Muscle layer of duodenum (tissue), 2 donors: Measurements from ENCODE around the gene SMTN.
A peak's percentile ranks its signal among the peaks of the same experiment; 100 is the strongest.
"Not testable (repeated sequence)": the region's sequence is repeated elsewhere in the genome, so short reads cannot be mapped to it uniquely, and the experiment has no call there.

Experiments
- H3K27ac ChIP-seq: one replicate; pipeline ENCODE4 v1.7.0; 2013; ENCODE audit warnings: mild to moderate bottlenecking, low read length
- H3K27me3 ChIP-seq: one replicate; pipeline ENCODE4 v1.7.0; 2013; ENCODE audit warnings: low read depth, mild to moderate bottlenecking, control low read depth, low read length
- H3K36me3 ChIP-seq, 2 donors: one replicate each; pipeline ENCODE4 v1.7.0; 2013; ENCODE audit warnings: low read length in 2 of 2, control low read depth in 1 of 2, mild to moderate bottlenecking in 1 of 2; ENCODE audit not compliant: insufficient read depth in 2 of 2, control insufficient read depth in 1 of 2
- H3K4me1 ChIP-seq, 2 donors: one replicate each; pipeline ENCODE4 v1.7.0; 2013; ENCODE audit warnings: low read length in 2 of 2, mild to moderate bottlenecking in 2 of 2, control low read depth in 1 of 2, moderate library complexity in 1 of 2; ENCODE audit not compliant: insufficient read depth in 2 of 2, control insufficient read depth in 1 of 2
- H3K4me3 ChIP-seq, 2 donors: one replicate each; pipeline ENCODE4 v1.7.0; 2013; ENCODE audit warnings: low read length in 2 of 2, low read depth in 1 of 2, mild to moderate bottlenecking in 1 of 2
- H3K9me3 ChIP-seq, 2 donors: one replicate each; pipeline ENCODE4 v1.7.0; 2013; ENCODE audit warnings: low read length in 2 of 2, control low read depth in 1 of 2, mild to moderate bottlenecking in 1 of 2; ENCODE audit not compliant: control insufficient read depth in 1 of 2
- donor health status: healthy.

Gene SMTN

DNA sequence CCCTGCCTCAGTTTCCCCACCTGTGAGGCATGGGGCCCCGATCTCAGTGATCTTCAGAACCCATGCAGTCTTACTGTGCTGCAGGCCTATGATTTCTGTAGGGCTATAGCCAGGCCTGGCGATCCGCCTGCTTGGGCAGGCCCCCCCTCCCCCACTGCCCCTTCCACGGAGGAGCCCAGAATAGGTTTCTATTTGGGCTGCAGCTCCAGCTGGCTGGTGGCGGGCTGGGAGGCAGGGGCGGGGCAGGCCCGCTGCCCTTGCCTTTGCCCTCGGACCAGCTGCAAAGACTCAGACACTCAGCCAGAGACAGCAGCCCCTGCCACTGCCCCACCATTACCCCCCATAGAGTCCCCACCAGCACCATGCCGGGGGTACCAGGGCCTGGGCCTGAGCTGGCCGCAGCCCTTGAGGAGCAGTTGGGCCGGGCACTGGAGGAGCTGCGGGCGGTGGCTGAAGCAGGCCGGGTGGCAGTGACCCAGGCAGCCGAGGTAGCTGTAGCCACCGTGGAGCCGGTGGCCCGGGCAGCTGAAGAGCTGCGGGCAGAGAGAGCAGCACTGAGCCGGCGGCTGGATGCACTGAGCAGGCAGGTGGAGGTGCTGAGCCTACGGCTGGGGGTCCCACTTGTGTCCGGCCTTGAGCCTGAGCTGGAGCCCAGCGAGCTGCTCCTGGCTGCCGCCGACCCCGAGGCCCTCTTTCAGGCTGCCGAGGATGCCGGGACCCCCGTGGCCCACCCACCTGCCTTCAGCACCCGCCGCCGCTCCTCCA lies 12.2 kb downstream of the SMTN start:
- Histone ChIP-seq H3K9me3 (no peaks in the 10 kb centered on the region), H3K36me3 (peaks cover 55 to 68% of the 10 kb centered on the region in 2 donors)

DNA sequence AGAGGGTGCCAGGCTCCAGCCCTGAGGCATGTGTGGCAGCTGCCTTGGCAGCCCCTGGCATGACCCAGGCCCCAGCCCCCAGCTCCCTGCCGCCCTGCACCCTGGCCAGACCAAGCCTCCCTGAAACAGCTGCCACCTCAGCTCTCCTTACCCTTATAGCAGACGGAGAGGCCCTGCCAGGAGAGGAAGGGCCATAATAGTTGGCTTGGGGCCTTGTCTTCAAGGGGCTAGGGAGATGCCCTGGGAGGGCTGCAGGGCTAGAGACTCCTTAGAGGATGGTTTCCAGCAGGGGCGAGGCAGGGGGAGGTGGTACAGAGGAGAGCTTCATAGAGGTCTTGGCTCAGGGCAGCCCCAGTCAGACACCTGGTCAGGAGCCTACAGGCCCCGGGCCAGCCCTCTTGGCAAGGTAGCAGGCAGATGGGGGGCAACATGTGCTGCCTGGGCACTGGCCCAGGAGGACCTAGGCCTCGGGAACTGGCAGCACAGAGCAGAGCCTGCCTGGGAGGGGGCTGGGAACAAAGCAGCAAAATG lies 13.0 kb downstream of the SMTN start:
- H3K4me3 ChIP-seq, result peak overlapping the region; percentile 11 to 77
- peaks cover 52 to 65% of the 10 kb centered on the region in 2 donors for H3K36me3 ChIP-seq
- H3K27ac ChIP-seq, result no peak overlapping the region
- peaks cover under 1 to 69% of the 10 kb centered on the region in 2 donors for H3K4me1 ChIP-seq
- H3K27me3 ChIP-seq, result no peaks in the 10 kb centered on the region
- no peaks in the 10 kb centered on the region for H3K9me3 ChIP-seq

More for the DNA sequence above, 12.2 kb downstream of the SMTN start:
- Histone ChIP-seq H3K4me3 (peak overlapping the region; percentile 39 to 77), H3K4me1 (peaks cover 0 to 67% of the 10 kb centered on the region in 2 donors), H3K27me3 (no peaks in the 10 kb centered on the region), H3K27ac (peak overlapping the region; percentile 45)

- Histone ChIP-seq H3K27ac (no peak overlapping the region), H3K36me3 (peaks cover 52 to 72% of the 10 kb centered on the region in 2 donors), H3K27me3 (no peaks in the 10 kb centered on the region), H3K9me3 (no peaks in the 10 kb centered on the region), H3K4me1 (peaks cover 3 to 71% of the 10 kb centered on the region in 2 donors), H3K4me3 (peak overlapping the region in 1 of 2 donors; percentile 77)
Measured at GRCh38 chr22:31094741-31095140, 13.6 kb downstream of the SMTN start.

DNA sequence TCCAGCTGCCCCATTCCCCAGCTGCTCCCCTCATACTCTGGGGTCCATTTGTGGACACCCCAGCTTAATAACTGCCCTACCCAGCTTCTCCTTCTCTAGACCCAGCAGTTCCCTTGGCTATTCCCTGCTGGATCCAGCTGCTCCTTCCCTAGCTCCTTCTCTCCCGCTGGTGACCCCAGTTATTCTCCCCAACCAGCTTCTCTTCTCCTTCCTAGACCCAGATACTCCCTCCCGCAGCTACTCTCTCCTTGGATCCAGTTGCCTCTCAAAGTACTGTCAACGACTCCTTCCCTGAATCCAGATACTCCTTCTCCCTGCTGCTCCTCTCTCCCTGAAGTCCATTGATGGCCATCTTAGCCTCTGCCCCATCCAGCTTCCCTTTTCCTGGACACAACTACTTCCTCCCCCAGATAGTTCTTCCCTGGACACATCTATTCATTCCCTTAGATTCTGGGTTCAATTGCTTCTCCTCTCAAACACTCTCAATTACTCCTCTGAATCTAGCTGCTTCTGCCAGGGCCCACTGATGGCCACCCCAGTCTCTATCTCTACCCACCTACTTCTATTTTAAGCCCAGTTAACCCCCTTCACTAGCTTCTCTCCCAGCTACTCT lies 14.6 kb downstream of the SMTN start:
- Histone ChIP-seq H3K4me3 (peak overlapping the region in 1 of 2 donors; percentile 26), H3K9me3 (no peaks in the 10 kb centered on the region), H3K36me3 (peaks cover 56 to 80% of the 10 kb centered on the region in 2 donors), H3K4me1 (peaks cover 3 to 80% of the 10 kb centered on the region in 2 donors), H3K27me3 (no peaks in the 10 kb centered on the region), H3K27ac (peak overlapping the region; percentile 49)

GRCh38 chr22:31096657-31097279 lies 15.7 kb downstream of the SMTN start:
- Histone ChIP-seq H3K4me3 (peak overlapping the region in 1 of 2 donors; percentile 26), H3K4me1 (peaks cover 3 to 90% of the 10 kb centered on the region in 2 donors), H3K9me3 (no peaks in the 10 kb centered on the region), H3K27ac (no peak overlapping the region), H3K27me3 (no peaks in the 10 kb centered on the region), H3K36me3 (peaks cover 57 to 78% of the 10 kb centered on the region in 2 donors)

DNA sequence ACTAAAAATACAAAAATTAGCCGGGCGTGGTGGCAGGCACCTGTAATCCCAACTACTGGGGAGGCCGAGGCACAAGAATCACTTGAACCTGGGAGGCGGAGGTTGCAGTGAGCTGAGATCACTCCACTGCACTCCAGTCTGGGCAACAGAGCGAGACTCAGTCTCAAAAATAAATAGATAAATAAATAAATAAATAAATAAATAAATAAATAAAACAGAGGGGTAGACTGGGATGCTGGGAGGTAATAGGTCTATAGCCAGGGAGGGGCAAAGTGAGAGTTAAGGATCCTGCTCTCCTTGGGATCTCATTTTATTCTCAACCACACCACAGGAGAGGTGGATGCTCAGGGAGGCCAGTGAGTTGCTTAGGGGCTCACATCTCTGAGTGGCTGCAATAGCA lies 16.4 kb downstream of the SMTN start:
- peaks cover 3 to 95% of the 10 kb centered on the region in 2 donors for H3K4me1 ChIP-seq
- H3K36me3 ChIP-seq, result peaks cover 49 to 72% of the 10 kb centered on the region in 2 donors
- not testable (repeated sequence) for H3K4me3 ChIP-seq, H3K27me3 ChIP-seq, H3K9me3 ChIP-seq, H3K27ac ChIP-seq

- H3K4me1 ChIP-seq, result peaks cover 8 to 92% of the 10 kb centered on the region in 2 donors
- H3K27me3 ChIP-seq, result no peaks in the 10 kb centered on the region
- H3K36me3 ChIP-seq, result peaks cover 48 to 67% of the 10 kb centered on the region in 2 donors
- no peak overlapping the region for H3K27ac ChIP-seq
- H3K4me3 ChIP-seq, result no peak overlapping the region
- no peaks in the 10 kb centered on the region for H3K9me3 ChIP-seq
Measured at GRCh38 chr22:31097941-31098631, 17.0 kb downstream of the SMTN start.

DNA sequence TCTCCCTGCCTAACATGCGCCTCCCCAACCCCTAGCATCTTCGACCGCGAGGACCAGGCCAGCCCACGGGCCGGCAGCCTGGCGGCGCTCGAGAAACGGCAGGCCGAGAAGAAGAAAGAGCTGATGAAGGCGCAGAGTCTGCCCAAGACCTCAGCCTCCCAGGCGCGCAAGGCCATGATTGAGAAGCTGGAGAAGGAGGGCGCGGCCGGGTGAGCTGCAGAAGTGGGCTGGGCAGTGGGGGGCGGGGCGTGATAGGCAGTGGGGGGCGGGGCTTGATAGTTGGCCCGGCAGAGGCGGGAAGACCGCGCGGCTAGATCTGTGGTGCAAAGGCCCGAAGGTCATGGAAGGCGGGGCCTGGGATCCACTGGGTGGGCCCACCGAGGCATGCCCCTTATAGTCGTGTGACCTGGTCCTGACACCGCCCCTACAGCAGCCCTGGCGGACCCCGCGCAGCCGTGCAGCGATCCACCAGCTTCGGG lies 17.6 kb downstream of the SMTN start:
- no peaks in the 10 kb centered on the region for H3K27me3 ChIP-seq
- H3K27ac ChIP-seq, result peak overlapping the region; percentile 36
- H3K36me3 ChIP-seq, result peaks cover 49 to 66% of the 10 kb centered on the region in 2 donors
- no peak overlapping the region for H3K4me3 ChIP-seq
- H3K9me3 ChIP-seq, result no peaks in the 10 kb centered on the region
- H3K4me1 ChIP-seq, result peaks cover 13 to 92% of the 10 kb centered on the region in 2 donors

GRCh38 chr22:31099386-31099785 lies 18.3 kb downstream of the SMTN start:
- H3K4me3 ChIP-seq, result no peak overlapping the region
- H3K4me1 ChIP-seq, result peaks cover 16 to 89% of the 10 kb centered on the region in 2 donors
- H3K27ac ChIP-seq, result peak overlapping the region; percentile 36
- no peaks in the 10 kb centered on the region for H3K9me3 ChIP-seq
- no peaks in the 10 kb centered on the region for H3K27me3 ChIP-seq
- peaks cover 49 to 60% of the 10 kb centered on the region in 2 donors for H3K36me3 ChIP-seq

DNA sequence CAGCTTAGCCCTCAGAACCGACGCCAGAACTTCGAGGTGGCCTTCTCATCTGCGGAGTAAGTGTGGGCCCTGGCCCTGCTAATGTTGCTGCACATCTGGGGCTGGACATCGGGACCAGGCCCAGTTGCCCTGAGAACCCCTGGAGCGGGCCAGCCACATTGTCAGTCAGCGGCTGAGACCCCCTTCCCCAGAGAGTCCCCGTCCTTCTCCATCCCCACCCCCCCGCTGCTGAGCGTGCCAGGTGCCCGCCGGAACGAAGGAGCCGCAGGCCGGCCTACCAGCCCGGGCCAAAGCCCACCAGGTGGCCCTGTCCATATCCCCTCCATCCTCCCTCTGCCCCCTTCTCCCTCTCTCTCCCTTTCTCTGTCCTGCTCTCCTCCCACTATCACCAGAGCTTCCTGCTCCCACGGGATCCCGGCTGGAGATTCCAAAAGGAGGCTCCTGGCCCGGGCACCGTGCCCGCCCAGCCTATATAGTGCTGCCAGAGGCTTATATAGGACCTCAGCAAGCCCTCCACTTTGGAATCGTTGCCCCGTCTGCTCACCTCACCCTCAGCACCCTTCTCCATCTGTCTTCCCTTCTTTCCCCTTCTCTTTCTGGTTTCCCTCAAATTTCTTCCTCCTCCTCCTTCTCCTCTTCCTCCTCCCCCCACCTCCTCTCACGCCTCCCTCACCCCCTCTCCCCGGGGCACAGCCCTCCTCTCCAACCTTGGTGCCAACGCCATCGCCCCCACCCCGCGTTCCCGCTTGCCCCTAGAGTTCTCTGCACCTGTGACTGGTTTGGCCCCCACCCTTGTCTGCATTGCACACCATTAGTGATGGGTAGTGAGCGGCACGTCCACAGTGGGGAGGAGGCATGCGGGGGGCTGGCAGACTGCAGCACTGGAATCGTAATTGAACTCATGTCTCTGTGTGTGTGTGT lies 19.0 kb downstream of the SMTN start:
- Histone ChIP-seq H3K27ac (peak overlapping the region; percentile 36), H3K9me3 (no peaks in the 10 kb centered on the region), H3K4me3 (no peak overlapping the region), H3K4me1 (peaks cover 16 to 86% of the 10 kb centered on the region in 2 donors), H3K27me3 (no peaks in the 10 kb centered on the region), H3K36me3 (peaks cover 45 to 56% of the 10 kb centered on the region in 2 donors)
